RWPE2 (cell line): ENCODE measurements around the gene CNOT6.
A peak's percentile ranks its signal among the peaks of the same experiment; 100 is the strongest.

Experiments used
- ATAC-seq: fragments of 200-7000 bp; cut with Tn5 transposase; 3 replicates; pipeline ENCODE4 v1.9.1; 2021; ENCODE audit warnings: low read depth
- DNase-seq: peaks from one replicate; pipeline ENCODE4 v3.0.0-alpha.2; 2020; ENCODE audit warnings: low spot score
- H3K27ac ChIP-seq: fragments of 450-650 bp; 2 replicates; pipeline ENCODE4 v1.5.1; 2017; ENCODE audit warnings: mild to moderate bottlenecking; ENCODE audit not compliant: poor library complexity, severe bottlenecking
- H3K27me3 ChIP-seq: fragments of 250-450 bp; sonication (Bioruptor Pico); 2 replicates; pipeline ENCODE4 v1.5.1; 2021; ENCODE audit warnings: mild to moderate bottlenecking, moderate library complexity; ENCODE audit not compliant: insufficient read depth, poor library complexity, severe bottlenecking
- H3K36me3 ChIP-seq: fragments of 250-450 bp; sonication (Bioruptor Pico); 2 replicates; pipeline ENCODE4 v1.5.1; 2020; ENCODE audit warnings: low read depth, mild to moderate bottlenecking, moderate library complexity
- H3K4me1 ChIP-seq: fragments of 250-450 bp; sonication (Bioruptor Pico); 2 replicates; pipeline ENCODE4 v1.5.1; 2021; ENCODE audit warnings: mild to moderate bottlenecking, moderate library complexity; ENCODE audit not compliant: insufficient read depth, poor library complexity, severe bottlenecking
- H3K4me3 ChIP-seq: fragments of 250-450 bp; sonication (Bioruptor Pico); 2 replicates; pipeline ENCODE4 v1.5.1; 2021; ENCODE audit warnings: mild to moderate bottlenecking, moderate library complexity; ENCODE audit not compliant: severe bottlenecking
- H3K9me3 ChIP-seq: fragments of 250-450 bp; sonication (Bioruptor Pico); 2 replicates; pipeline ENCODE4 v1.5.1; 2021; ENCODE audit warnings: mild to moderate bottlenecking, moderate library complexity; ENCODE audit not compliant: severe bottlenecking
- CTCF ChIP-seq: fragments of 450-650 bp; IDR thresholded peaks from one replicate; pipeline ENCODE4 v1.5.1; 2017; ENCODE audit warnings: mild to moderate bottlenecking, moderate library complexity; ENCODE audit not compliant: poor library complexity, severe bottlenecking

The CNOT6 gene

GRCh38 chr5:180466316-180466715, 27.9 kb upstream of the CNOT6 start:
- Histone ChIP-seq H3K36me3 (no peaks in the 10 kb centered on the region), H3K4me1 (no peaks in the 10 kb centered on the region), H3K4me3 (no peak overlapping the region), H3K27ac (no peak overlapping the region), H3K9me3 (no peaks in the 10 kb centered on the region), H3K27me3 (no peaks in the 10 kb centered on the region)
- no peak for TF ChIP-seq CTCF
- peak; percentile 50 for DNase-seq
- ATAC-seq: no peak

- no peak overlapping the region for H3K4me3 ChIP-seq
- no peaks in the 10 kb centered on the region for H3K4me1 ChIP-seq
- peak; percentile 72 for ATAC-seq
- H3K36me3 ChIP-seq: no peaks in the 10 kb centered on the region
- peak; percentile 82 for DNase-seq
- no peaks in the 10 kb centered on the region for H3K9me3 ChIP-seq
- no peak overlapping the region for H3K27ac ChIP-seq
- H3K27me3 ChIP-seq: no peaks in the 10 kb centered on the region
- no peak for TF ChIP-seq CTCF
These were observed 26.9 kb upstream of the CNOT6 start for GRCh38 chr5:180467028-180467975.

- Histone ChIP-seq H3K27ac (no peak overlapping the region), H3K27me3 (no peaks in the 10 kb centered on the region), H3K36me3 (no peaks in the 10 kb centered on the region), H3K4me1 (no peaks in the 10 kb centered on the region), H3K4me3 (no peak overlapping the region), H3K9me3 (no peaks in the 10 kb centered on the region)
- no peak for TF ChIP-seq CTCF
- DNase-seq (peak; percentile 51), ATAC-seq (no peak)
These were observed 26.0 kb upstream of the CNOT6 start for GRCh38 chr5:180467989-180468731.

- H3K9me3 ChIP-seq: no peaks in the 10 kb centered on the region
These were observed 25.2 kb upstream of the CNOT6 start for GRCh38 chr5:180468732-180469585.

More at GRCh38 chr5:180468732-180469585, 25.2 kb upstream of the CNOT6 start:
- H3K4me3 ChIP-seq: no peak overlapping the region
- no peaks in the 10 kb centered on the region for H3K27me3 ChIP-seq
- peak; percentile 55 for DNase-seq
- ATAC-seq: no peak
- TF ChIP-seq CTCF: no peak
- H3K27ac ChIP-seq: no peak overlapping the region
- no peaks in the 10 kb centered on the region for H3K4me1 ChIP-seq
- H3K36me3 ChIP-seq: no peaks in the 10 kb centered on the region
